Keratinocyte (primary cell): ENCODE data around the gene DCP1B. TPM values are rescaled to one million over a fixed set of nuclear protein-coding genes. Genes with fewer than 3 reads are reported as not detected.

Experiments
- DNase-seq: peaks from one replicate; pipeline ENCODE4 v3.0.0-alpha.2; 2011; ENCODE audit warnings: low read depth, missing footprints, low spot score
- FAIRE-seq: peaks from 2 replicates; lab custom pipeline; 2011; peaks lifted over from hg19 to GRCh38; lab: Jason Lieb, UNC
- H2AFZ ChIP-seq: 2 replicates; pipeline ENCODE4 v1.6.0; 2012; ENCODE audit warnings: low read length, control low read depth, inconsistent platforms; ENCODE audit not compliant: control insufficient read depth
- H3K27ac ChIP-seq: 2 replicates; pipeline ENCODE4 v1.5.1; 2011; ENCODE audit warnings: low read length; ENCODE audit not compliant: control insufficient read depth, insufficient read depth
- H3K27me3 ChIP-seq: 3 replicates; pipeline ENCODE4 v1.6.0; 2011; ENCODE audit warnings: low read length; ENCODE audit not compliant: control insufficient read depth, insufficient read depth; ENCODE audit errors: extremely low read depth
- H3K36me3 ChIP-seq, 2 experiments: 2 replicates in 1 of 2; 3 replicates in 1 of 2; pipeline ENCODE4 v1.5.1; 2011; ENCODE audit warnings: low read length in 2 of 2, mild to moderate bottlenecking in 1 of 2; ENCODE audit not compliant: control insufficient read depth in 2 of 2, insufficient read depth in 2 of 2; ENCODE audit errors: extremely low read depth in 1 of 2
- H3K4me1 ChIP-seq: 3 replicates; pipeline ENCODE4 v1.5.1; 2011; ENCODE audit warnings: low read length; ENCODE audit not compliant: control insufficient read depth, insufficient read depth; ENCODE audit errors: extremely low read depth
- H3K4me2 ChIP-seq: 3 replicates; pipeline ENCODE4 v1.6.0; 2011; ENCODE audit warnings: low read depth, low read length; ENCODE audit not compliant: control insufficient read depth, insufficient read depth; ENCODE audit errors: extremely low read depth
- H3K4me3 ChIP-seq, 3 experiments: fragments of 200-600 bp in 1 of 3; sonication (generic) in 1 of 3; 2 replicates in 2 of 3; 3 replicates in 1 of 3; pipeline ENCODE4 v1.5.1; 2011 to 2016; ENCODE audit warnings: low read length in 3 of 3, mild to moderate bottlenecking in 3 of 3, control low read depth in 2 of 3, inconsistent platforms in 1 of 3, low read depth in 1 of 3, mixed read lengths in 1 of 3, mixed run types in 1 of 3, moderate library complexity in 1 of 3; ENCODE audit not compliant: control insufficient read depth in 2 of 3, insufficient read depth in 2 of 3; ENCODE audit errors: extremely low read depth in 1 of 3
- H3K79me2 ChIP-seq: 2 replicates; pipeline ENCODE4 v1.6.0; 2012; ENCODE audit warnings: low read length; ENCODE audit not compliant: control insufficient read depth, insufficient read depth
- H3K9ac ChIP-seq: 3 replicates; pipeline ENCODE4 v1.6.0; 2011; ENCODE audit warnings: low read length; ENCODE audit not compliant: control insufficient read depth, insufficient read depth; ENCODE audit errors: extremely low read depth
- H3K9me1 ChIP-seq: 3 replicates; pipeline ENCODE4 v1.6.0; 2011; ENCODE audit warnings: low read length; ENCODE audit not compliant: control insufficient read depth, insufficient read depth; ENCODE audit errors: extremely low read depth
- H3K9me3 ChIP-seq: 2 replicates; pipeline ENCODE4 v1.5.1; 2012; ENCODE audit warnings: low read depth, low read length; ENCODE audit not compliant: control insufficient read depth
- H4K20me1 ChIP-seq: 3 replicates; pipeline ENCODE4 v1.6.0; 2011; ENCODE audit warnings: low read length; ENCODE audit not compliant: control insufficient read depth, insufficient read depth; ENCODE audit errors: extremely low read depth
- EZH2 ChIP-seq: IDR thresholded peaks from one replicate; pipeline ENCODE4 v1.6.1; 2012; ENCODE audit warnings: inconsistent platforms, mild to moderate bottlenecking, low read length, moderate library complexity
- dilution Hi-C: fragments of 300-500 bp; cut with MboI; formaldehyde crosslinking; loops from one replicate; pipeline ENCODE4 v1.7.0; 2020; ENCODE audit warnings: low sequenced_read_pairs; ENCODE audit not compliant: extremely low pct_ligation_motif_present
- polyA plus RNA-seq, 5 experiments: library from polyadenylated mRNA; depleted of rRNA in 3 of 5; stranded (reverse) in 3 of 5; stranded (forward) in 1 of 5; unstranded in 1 of 5; fragments of >200 nt; gene quantifications; 1 replicate in 1 of 5; 2 replicates in 3 of 5; 3 replicates in 1 of 5; pipeline versions ENCODE4 v1.2.1 to v1.2.3, GENCODE V29; 2011 to 2012; ENCODE audit warnings: missing spikeins in 2 of 5, low read depth in 1 of 5, low replicate concordance in 1 of 5
- TF ChIP-seq, protein P1 (sequence below), 3 experiments: IDR thresholded peaks in 1 of 3; conservative IDR thresholded peaks in 1 of 3; optimal IDR thresholded peaks in 1 of 3; 2 replicates in 2 of 3; 3 replicates in 1 of 3; pipeline versions ENCODE3 to v1.5.1; 2011; ENCODE audit warnings: low read length in 3 of 3, mild to moderate bottlenecking in 3 of 3, moderate library complexity in 2 of 3, control low read depth in 1 of 3, inconsistent platforms in 1 of 3; ENCODE audit not compliant: insufficient read depth in 2 of 3; ENCODE audit errors: extremely low read depth in 1 of 3

Gene DCP1B
- polyA plus RNA-seq, 1 donor (not counting 4 experiments of a cell fraction or from before 2014, with no cell fraction given): 9.7 TPM

DNA sequence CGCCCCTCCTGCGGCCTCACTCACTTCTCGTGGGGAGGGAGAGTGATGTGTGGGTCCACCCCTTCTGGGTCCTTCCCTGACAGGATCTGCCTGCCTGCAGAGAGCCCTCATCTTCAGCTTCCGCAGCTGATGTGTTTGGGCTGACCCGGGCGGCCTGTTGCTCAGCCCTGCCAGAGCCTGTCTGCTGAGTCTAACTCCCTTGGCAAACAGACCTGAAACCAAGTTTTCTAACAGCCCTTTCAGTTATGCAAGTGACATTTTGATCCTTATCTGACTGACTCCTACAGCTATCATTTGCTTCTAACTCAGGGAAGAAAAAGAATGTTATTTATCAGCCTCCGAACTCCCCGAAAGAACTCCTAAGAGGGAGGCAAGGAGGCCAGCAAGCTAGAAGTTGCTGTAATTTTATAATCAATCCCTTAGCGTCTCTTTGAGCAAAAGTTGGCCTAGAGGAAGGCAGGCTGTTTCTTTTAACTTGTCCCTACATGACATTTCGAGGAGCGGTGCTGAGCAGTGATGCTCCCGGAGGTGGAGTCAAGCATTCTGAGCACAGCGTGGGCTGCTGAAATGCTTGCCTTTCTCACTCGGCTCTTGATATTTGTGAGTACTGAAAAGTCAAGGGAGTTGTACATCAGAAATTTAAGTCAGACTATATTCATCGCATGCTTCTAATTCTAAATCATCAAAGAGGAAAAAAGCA lies 54.3 kb downstream of the DCP1B start:
- Histone ChIP-seq H3K4me2 (peak overlapping the region; percentile 50), H2AFZ (peak overlapping the region; percentile 2), H4K20me1 (no peaks in the 10 kb centered on the region), H3K4me3 (peak overlapping the region in 1 of 3 experiments; percentile 19), H3K27ac (peak overlapping the region; percentile 22), H3K36me3 (peaks cover 0 to 7% of the 10 kb centered on the region in 2 experiments), H3K4me1 (peaks cover 14% of the 10 kb centered on the region), H3K9me1 (no peaks in the 10 kb centered on the region), H3K9ac (peak overlapping the region; percentile 9), H3K27me3 (no peaks in the 10 kb centered on the region), H3K9me3 (no peaks in the 10 kb centered on the region), H3K79me2 (no peaks in the 10 kb centered on the region)
- DNase-seq (no peak), FAIRE-seq (peak; percentile 83)
- dilution Hi-C loops: no loop called here
- no peak for TF ChIP-seq EZH2
- TF ChIP-seq, protein P1, sequence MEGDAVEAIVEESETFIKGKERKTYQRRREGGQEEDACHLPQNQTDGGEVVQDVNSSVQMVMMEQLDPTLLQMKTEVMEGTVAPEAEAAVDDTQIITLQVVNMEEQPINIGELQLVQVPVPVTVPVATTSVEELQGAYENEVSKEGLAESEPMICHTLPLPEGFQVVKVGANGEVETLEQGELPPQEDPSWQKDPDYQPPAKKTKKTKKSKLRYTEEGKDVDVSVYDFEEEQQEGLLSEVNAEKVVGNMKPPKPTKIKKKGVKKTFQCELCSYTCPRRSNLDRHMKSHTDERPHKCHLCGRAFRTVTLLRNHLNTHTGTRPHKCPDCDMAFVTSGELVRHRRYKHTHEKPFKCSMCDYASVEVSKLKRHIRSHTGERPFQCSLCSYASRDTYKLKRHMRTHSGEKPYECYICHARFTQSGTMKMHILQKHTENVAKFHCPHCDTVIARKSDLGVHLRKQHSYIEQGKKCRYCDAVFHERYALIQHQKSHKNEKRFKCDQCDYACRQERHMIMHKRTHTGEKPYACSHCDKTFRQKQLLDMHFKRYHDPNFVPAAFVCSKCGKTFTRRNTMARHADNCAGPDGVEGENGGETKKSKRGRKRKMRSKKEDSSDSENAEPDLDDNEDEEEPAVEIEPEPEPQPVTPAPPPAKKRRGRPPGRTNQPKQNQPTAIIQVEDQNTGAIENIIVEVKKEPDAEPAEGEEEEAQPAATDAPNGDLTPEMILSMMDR (optimal IDR thresholded peaks at IDR 0.05 in 1 of 3, IDR thresholded peaks at IDR 0.05 in 1 of 3, conservative IDR thresholded peaks at IDR 0.05 in 1 of 3; ENCODE audit: extremely low read depth in 1 of 3, insufficient read depth in 2 of 3, low read length in 3 of 3): no peak

DNA sequence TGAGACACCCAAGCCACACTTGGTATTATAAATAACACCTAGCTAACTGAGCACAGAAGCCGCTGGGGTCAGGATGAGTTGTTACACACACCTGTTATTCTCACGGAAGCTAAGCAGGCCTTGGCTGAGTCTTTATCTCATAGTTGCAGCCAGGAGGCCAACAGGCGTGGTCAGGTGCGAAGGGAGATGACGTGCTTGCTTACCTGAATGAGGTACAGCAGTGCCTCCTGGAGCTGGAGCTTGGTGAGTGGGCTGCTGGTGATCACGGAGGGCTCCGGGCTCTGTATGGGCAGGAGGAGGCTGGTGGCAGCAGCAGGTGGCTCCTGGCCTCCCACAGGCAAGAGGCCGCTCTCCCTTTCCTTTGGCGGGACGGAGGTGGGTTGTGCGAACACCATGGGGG lies 55.4 kb downstream of the DCP1B start:
- FAIRE-seq (no peak), DNase-seq (no peak)
- Histone ChIP-seq H3K4me3 (no peak overlapping the region), H4K20me1 (no peaks in the 10 kb centered on the region), H3K4me1 (peaks cover 14% of the 10 kb centered on the region), H3K27me3 (no peaks in the 10 kb centered on the region), H3K9me1 (no peaks in the 10 kb centered on the region), H3K9ac (no peak overlapping the region), H3K27ac (no peak overlapping the region), H3K4me2 (no peak overlapping the region), H3K36me3 (peaks cover 0 to 5% of the 10 kb centered on the region in 2 experiments), H3K79me2 (no peaks in the 10 kb centered on the region), H3K9me3 (no peaks in the 10 kb centered on the region), H2AFZ (no peak overlapping the region)
- dilution Hi-C loops: no loop called here
- TF ChIP-seq, protein P1 (optimal IDR thresholded peaks at IDR 0.05 in 1 of 3, IDR thresholded peaks at IDR 0.05 in 1 of 3, conservative IDR thresholded peaks at IDR 0.05 in 1 of 3; ENCODE audit: extremely low read depth in 1 of 3, insufficient read depth in 2 of 3, low read length in 3 of 3): no peak
- no peak for TF ChIP-seq EZH2
